ENCODE results near the gene TMEM63C.

TMEM63C gene

GRCh38 chr14:77231721-77232120 is 50.1 kb downstream of the TMEM63C start:
- no peaks in the 10 kb centered on the region for H3K36me3 ChIP-seq (ENCODE audit: insufficient read depth, low read length)
- H3K9ac ChIP-seq (ENCODE audit: low read depth, low read length): no peak overlapping the region
- H3K27me3 ChIP-seq (ENCODE audit: control insufficient read depth, insufficient read depth, low read length): peaks cover 4% of the 10 kb centered on the region
- H3K4me3 ChIP-seq (ENCODE audit: low read length): no peak overlapping the region
- H3K4me1 ChIP-seq (ENCODE audit: control insufficient read depth, insufficient read depth, low read length): no peaks in the 10 kb centered on the region
- no peak overlapping the region for H3K4me2 ChIP-seq (ENCODE audit: low read length)
- no peaks in the 10 kb centered on the region for H3K9me3 ChIP-seq (replicated peaks; ENCODE audit: low read length)

- Histone ChIP-seq H3K9me3 (replicated peaks; ENCODE audit: low read length) (no peaks in the 10 kb centered on the region), H3K27me3 (ENCODE audit: control insufficient read depth, insufficient read depth, low read length) (peaks cover 4% of the 10 kb centered on the region), H3K9ac (ENCODE audit: low read depth, low read length) (no peak overlapping the region), H3K4me1 (ENCODE audit: control insufficient read depth, insufficient read depth, low read length) (no peaks in the 10 kb centered on the region), H3K36me3 (ENCODE audit: insufficient read depth, low read length) (no peaks in the 10 kb centered on the region), H3K4me2 (ENCODE audit: low read length) (no peak overlapping the region), H3K4me3 (ENCODE audit: low read length) (no peak overlapping the region)
Observed at GRCh38 chr14:77236814-77237213, 55.2 kb downstream of the TMEM63C start.

GRCh38 chr14:77238356-77238755 is 56.8 kb downstream of the TMEM63C start:
- H3K36me3 ChIP-seq (ENCODE audit: insufficient read depth, low read length): no peaks in the 10 kb centered on the region

GRCh38 chr14:77238996-77239395 is 57.4 kb downstream of the TMEM63C start:
- Histone ChIP-seq H3K9me3 (replicated peaks; ENCODE audit: low read length) (no peaks in the 10 kb centered on the region), H3K4me3 (ENCODE audit: low read length) (no peak overlapping the region), H3K36me3 (ENCODE audit: insufficient read depth, low read length) (no peaks in the 10 kb centered on the region), H3K27me3 (ENCODE audit: control insufficient read depth, insufficient read depth, low read length) (no peaks in the 10 kb centered on the region), H3K4me2 (ENCODE audit: low read length) (no peak overlapping the region), H3K4me1 (ENCODE audit: control insufficient read depth, insufficient read depth, low read length) (no peaks in the 10 kb centered on the region), H3K9ac (ENCODE audit: low read depth, low read length) (no peak overlapping the region)

More at GRCh38 chr14:77238356-77238755, 56.8 kb downstream of the TMEM63C start:
- no peak overlapping the region for H3K4me3 ChIP-seq (ENCODE audit: low read length)
- no peak overlapping the region for H3K9ac ChIP-seq (ENCODE audit: low read depth, low read length)
- H3K27me3 ChIP-seq (ENCODE audit: control insufficient read depth, insufficient read depth, low read length): no peaks in the 10 kb centered on the region
- H3K9me3 ChIP-seq (replicated peaks; ENCODE audit: low read length): no peaks in the 10 kb centered on the region
- H3K4me1 ChIP-seq (ENCODE audit: control insufficient read depth, insufficient read depth, low read length): no peaks in the 10 kb centered on the region
- no peak overlapping the region for H3K4me2 ChIP-seq (ENCODE audit: low read length)

GRCh38 chr14:77239412-77239811 is 57.8 kb downstream of the TMEM63C start:
- Histone ChIP-seq H3K4me3 (ENCODE audit: low read length) (no peak overlapping the region), H3K9ac (ENCODE audit: low read depth, low read length) (no peak overlapping the region), H3K27me3 (ENCODE audit: control insufficient read depth, insufficient read depth, low read length) (no peaks in the 10 kb centered on the region), H3K36me3 (ENCODE audit: insufficient read depth, low read length) (no peaks in the 10 kb centered on the region), H3K4me1 (ENCODE audit: control insufficient read depth, insufficient read depth, low read length) (no peaks in the 10 kb centered on the region), H3K9me3 (replicated peaks; ENCODE audit: low read length) (no peaks in the 10 kb centered on the region), H3K4me2 (ENCODE audit: low read length) (no peak overlapping the region)

- Histone ChIP-seq H3K9ac (ENCODE audit: low read depth, low read length) (no peak overlapping the region), H3K4me1 (ENCODE audit: control insufficient read depth, insufficient read depth, low read length) (no peaks in the 10 kb centered on the region), H3K36me3 (ENCODE audit: insufficient read depth, low read length) (no peaks in the 10 kb centered on the region), H3K4me2 (ENCODE audit: low read length) (no peak overlapping the region), H3K9me3 (replicated peaks; ENCODE audit: low read length) (no peaks in the 10 kb centered on the region), H3K27me3 (ENCODE audit: control insufficient read depth, insufficient read depth, low read length) (no peaks in the 10 kb centered on the region), H3K4me3 (ENCODE audit: low read length) (no peak overlapping the region)
Observed at GRCh38 chr14:77240336-77240915, 58.8 kb downstream of the TMEM63C start.

- Histone ChIP-seq H3K4me3 (ENCODE audit: low read length) (no peak overlapping the region), H3K27me3 (ENCODE audit: control insufficient read depth, insufficient read depth, low read length) (no peaks in the 10 kb centered on the region), H3K4me2 (ENCODE audit: low read length) (no peak overlapping the region), H3K9ac (ENCODE audit: low read depth, low read length) (no peak overlapping the region), H3K4me1 (ENCODE audit: control insufficient read depth, insufficient read depth, low read length) (no peaks in the 10 kb centered on the region), H3K36me3 (ENCODE audit: insufficient read depth, low read length) (no peaks in the 10 kb centered on the region), H3K9me3 (replicated peaks; ENCODE audit: low read length) (no peaks in the 10 kb centered on the region)
Observed at GRCh38 chr14:77241955-77242354, 60.4 kb downstream of the TMEM63C start.

- Histone ChIP-seq H3K4me1 (ENCODE audit: control insufficient read depth, insufficient read depth, low read length) (no peaks in the 10 kb centered on the region), H3K9me3 (replicated peaks; ENCODE audit: low read length) (no peaks in the 10 kb centered on the region), H3K27me3 (ENCODE audit: control insufficient read depth, insufficient read depth, low read length) (no peaks in the 10 kb centered on the region), H3K4me2 (ENCODE audit: low read length) (no peak overlapping the region), H3K9ac (ENCODE audit: low read depth, low read length) (no peak overlapping the region), H3K4me3 (ENCODE audit: low read length) (no peak overlapping the region), H3K36me3 (ENCODE audit: insufficient read depth, low read length) (no peaks in the 10 kb centered on the region)
Observed at GRCh38 chr14:77242752-77243151, 61.2 kb downstream of the TMEM63C start.

GRCh38 chr14:77243853-77244252 is 62.3 kb downstream of the TMEM63C start:
- H3K9ac ChIP-seq (ENCODE audit: low read depth, low read length): no peak overlapping the region
- H3K36me3 ChIP-seq (ENCODE audit: insufficient read depth, low read length): no peaks in the 10 kb centered on the region
- no peaks in the 10 kb centered on the region for H3K9me3 ChIP-seq (replicated peaks; ENCODE audit: low read length)
- no peak overlapping the region for H3K4me3 ChIP-seq (ENCODE audit: low read length)
- H3K27me3 ChIP-seq (ENCODE audit: control insufficient read depth, insufficient read depth, low read length): no peaks in the 10 kb centered on the region
- H3K4me1 ChIP-seq (ENCODE audit: control insufficient read depth, insufficient read depth, low read length): no peaks in the 10 kb centered on the region
- no peak overlapping the region for H3K4me2 ChIP-seq (ENCODE audit: low read length)

GRCh38 chr14:77245820-77246219 is 64.2 kb downstream of the TMEM63C start:
- Histone ChIP-seq H3K9me3 (replicated peaks; ENCODE audit: low read length) (no peaks in the 10 kb centered on the region), H3K27me3 (ENCODE audit: control insufficient read depth, insufficient read depth, low read length) (peaks cover 1% of the 10 kb centered on the region), H3K36me3 (ENCODE audit: insufficient read depth, low read length) (no peaks in the 10 kb centered on the region)

GRCh38 chr14:77246784-77247183 is 65.2 kb downstream of the TMEM63C start:
- no peaks in the 10 kb centered on the region for H3K9me3 ChIP-seq (replicated peaks; ENCODE audit: low read length)
- no peaks in the 10 kb centered on the region for H3K36me3 ChIP-seq (ENCODE audit: insufficient read depth, low read length)
- no peak overlapping the region for H3K4me3 ChIP-seq (ENCODE audit: low read length)
- H3K4me2 ChIP-seq (ENCODE audit: low read length): no peak overlapping the region
- no peaks in the 10 kb centered on the region for H3K4me1 ChIP-seq (ENCODE audit: control insufficient read depth, insufficient read depth, low read length)
- no peak overlapping the region for H3K9ac ChIP-seq (ENCODE audit: low read depth, low read length)
- H3K27me3 ChIP-seq (ENCODE audit: control insufficient read depth, insufficient read depth, low read length): peaks cover 11% of the 10 kb centered on the region

More at GRCh38 chr14:77245820-77246219, 64.2 kb downstream of the TMEM63C start:
- H3K4me2 ChIP-seq (ENCODE audit: low read length): no peak overlapping the region
- H3K9ac ChIP-seq (ENCODE audit: low read depth, low read length): no peak overlapping the region
- H3K4me1 ChIP-seq (ENCODE audit: control insufficient read depth, insufficient read depth, low read length): no peaks in the 10 kb centered on the region
- H3K4me3 ChIP-seq (ENCODE audit: low read length): no peak overlapping the region

GRCh38 chr14:77248666-77249065 is 67.1 kb downstream of the TMEM63C start:
- peaks cover 19% of the 10 kb centered on the region for H3K27me3 ChIP-seq (ENCODE audit: control insufficient read depth, insufficient read depth, low read length)

More at GRCh38 chr14:77248666-77249065, 67.1 kb downstream of the TMEM63C start:
- Histone ChIP-seq H3K4me3 (ENCODE audit: low read length) (no peak overlapping the region), H3K36me3 (ENCODE audit: insufficient read depth, low read length) (no peaks in the 10 kb centered on the region), H3K4me2 (ENCODE audit: low read length) (no peak overlapping the region), H3K9me3 (replicated peaks; ENCODE audit: low read length) (no peaks in the 10 kb centered on the region), H3K4me1 (ENCODE audit: control insufficient read depth, insufficient read depth, low read length) (no peaks in the 10 kb centered on the region), H3K9ac (ENCODE audit: low read depth, low read length) (no peak overlapping the region)

Measured in skeletal muscle satellite cell (primary cell).